HepG2 (cell line): Measurements from ENCODE around the gene AGBL3. TPM values are rescaled to one million over a fixed set of nuclear protein-coding genes. Genes with fewer than 3 reads are reported as not detected.

Experiments
- ATRX ChIP-seq: sonication (generic); formaldehyde crosslinking; IDR thresholded peaks from 2 replicates; pipeline ENCODE4 v1.4.0; 2020; ENCODE audit warnings: missing genetic modification reagents, borderline replicate concordance
- CAMTA2 ChIP-seq: sonication (generic); formaldehyde crosslinking; IDR thresholded peaks from 2 replicates; pipeline ENCODE4 v1.4.0; 2020; ENCODE audit warnings: mild to moderate bottlenecking, missing genetic modification reagents, borderline replicate concordance
- EEA1 ChIP-seq: sonication (generic); formaldehyde crosslinking; IDR thresholded peaks from 2 replicates; pipeline ENCODE4 v1.5.1; 2020; ENCODE audit warnings: mild to moderate bottlenecking, missing genetic modification reagents, borderline replicate concordance
- ERF ChIP-seq: IDR thresholded peaks from 2 replicates; pipeline ENCODE4 v1.6.1; 2018; ENCODE audit warnings: missing biosample characterization, missing genetic modification reagents
- FOXK1 ChIP-seq: sonication (generic); formaldehyde crosslinking; IDR thresholded peaks from 2 replicates; pipeline ENCODE4 v1.4.0; 2020; ENCODE audit warnings: low read depth, missing genetic modification reagents, borderline replicate concordance
- HOXA3 ChIP-seq: sonication (generic); formaldehyde crosslinking; IDR thresholded peaks from 2 replicates; pipeline ENCODE4 v1.5.0; 2020; ENCODE audit warnings: missing genetic modification reagents
- NBN ChIP-seq: fragments of 450-650 bp; conservative IDR thresholded peaks from 2 replicates; pipeline ENCODE4 v1.6.1; 2017
- NFE2L2 ChIP-seq: fragments of 150-350 bp; IDR thresholded peaks from 2 replicates; pipeline ENCODE4 v1.6.1; 2014; ENCODE audit warnings: low read length
- NONO ChIP-seq, 2 experiments: fragments of 450-650 bp in 1 of 2; sonication (generic) in 1 of 2; formaldehyde crosslinking in 1 of 2; IDR thresholded peaks in 1 of 2; conservative IDR thresholded peaks in 1 of 2; 2 replicates each; pipeline versions ENCODE4 v1.6.1 to v1.8.0; 2017 to 2022; ENCODE audit warnings: mild to moderate bottlenecking in 1 of 2, missing genetic modification reagents in 1 of 2, moderate library complexity in 1 of 2
- NRL ChIP-seq: sonication (generic); formaldehyde crosslinking; IDR thresholded peaks from 2 replicates; pipeline ENCODE4 v1.5.0; 2020; ENCODE audit warnings: missing genetic modification reagents, mild to moderate bottlenecking, moderate library complexity, borderline replicate concordance
- PPARG ChIP-seq: conservative IDR thresholded peaks from 2 replicates; pipeline ENCODE4 v1.6.1; 2016; ENCODE audit warnings: missing biosample characterization, missing genetic modification reagents
- RFXAP ChIP-seq: sonication (generic); formaldehyde crosslinking; IDR thresholded peaks from 2 replicates; pipeline ENCODE4 v1.4.0; 2020; ENCODE audit warnings: missing genetic modification reagents, borderline replicate concordance
- SMAD9 ChIP-seq: sonication (generic); formaldehyde crosslinking; IDR thresholded peaks from 2 replicates; pipeline ENCODE4 v1.5.1; 2020; ENCODE audit warnings: mild to moderate bottlenecking, missing genetic modification reagents
- SUZ12 ChIP-seq: fragments of 150-350 bp; IDR thresholded peaks from 2 replicates; pipeline ENCODE4 v1.6.1; 2014; ENCODE audit warnings: low read depth, low read length
- TCF7 ChIP-seq: sonication (generic); IDR thresholded peaks from 2 replicates; pipeline ENCODE4 v1.6.1; 2016; ENCODE audit warnings: antibody characterized with exemption, low read depth
- WIZ ChIP-seq: sonication (generic); formaldehyde crosslinking; IDR thresholded peaks from 2 replicates; pipeline ENCODE4 v1.5.1; 2020; ENCODE audit warnings: mild to moderate bottlenecking, missing genetic modification reagents
- ZFP37 ChIP-seq: sonication (generic); formaldehyde crosslinking; IDR thresholded peaks from 2 replicates; pipeline ENCODE4 v1.4.0; 2020; ENCODE audit warnings: missing genetic modification reagents, borderline replicate concordance
- ZFP41 ChIP-seq: sonication (generic); formaldehyde crosslinking; IDR thresholded peaks from 2 replicates; pipeline ENCODE4 v1.4.0; 2020; ENCODE audit warnings: mild to moderate bottlenecking, missing genetic modification reagents, borderline replicate concordance
- ZNF264 ChIP-seq: sonication (generic); formaldehyde crosslinking; IDR thresholded peaks from 2 replicates; pipeline ENCODE4 v1.4.0; 2020; ENCODE audit warnings: missing genetic modification reagents
- ZNF317 ChIP-seq: sonication (generic); formaldehyde crosslinking; IDR thresholded peaks from 2 replicates; pipeline ENCODE4 v1.5.0; 2020; ENCODE audit warnings: mild to moderate bottlenecking, missing genetic modification reagents
- ZNF607 ChIP-seq: sonication (generic); formaldehyde crosslinking; IDR thresholded peaks from 2 replicates; pipeline ENCODE4 v1.5.1; 2020; ENCODE audit warnings: missing genetic modification reagents, mild to moderate bottlenecking, borderline replicate concordance
- ZNF678 ChIP-seq: sonication (generic); formaldehyde crosslinking; IDR thresholded peaks from 2 replicates; pipeline ENCODE4 v1.4.0; 2020; ENCODE audit warnings: mild to moderate bottlenecking, missing genetic modification reagents
- ZNF749 ChIP-seq: sonication (generic); formaldehyde crosslinking; IDR thresholded peaks from 2 replicates; pipeline ENCODE4 v1.8.0; 2022; ENCODE audit warnings: mild to moderate bottlenecking, missing genetic modification reagents, moderate library complexity, borderline replicate concordance
- polyA plus RNA-seq, 8 experiments: library from polyadenylated mRNA; depleted of rRNA in 3 of 8; stranded (reverse) in 7 of 8; unstranded in 1 of 8; fragments of >200 nt; fragmentation: Illumina TruSeq in 4 of 8; extraction: Trizol in 4 of 8; gene quantifications; 2 replicates each; pipeline versions ENCODE4 v1.2.1 to v1.2.3, GENCODE V29; 2011 to 2016; ENCODE audit warnings: low read depth in 4 of 8, missing spikeins in 1 of 8, mixed read lengths in 1 of 8; ENCODE audit not compliant: insufficient read depth in 1 of 8
- total RNA-seq, 5 experiments: library from RNA; depleted of rRNA; stranded (reverse); fragments of >200 nt; fragmentation: Illumina TruSeq; extraction: Trizol; gene quantifications; 2 replicates each; pipeline ENCODE4 v1.2.3, GENCODE V29; 2016; ENCODE audit warnings: low read depth in 1 of 5
- TF ChIP-seq, protein P1 (sequence below): sonication (generic); formaldehyde crosslinking; IDR thresholded peaks from 2 replicates; pipeline ENCODE4 v1.5.0; 2020; ENCODE audit warnings: missing genetic modification reagents, mild to moderate bottlenecking, borderline replicate concordance
- TF ChIP-seq, protein P2 (sequence below): IDR thresholded peaks from 2 replicates; pipeline ENCODE4 v1.6.1; 2012; ENCODE audit warnings: low read depth, low read length, improper control_type of control experiment

The AGBL3 gene
- total and polyA plus RNA-seq, 2 of the 13 experiments (the other 11 are each of a cell fraction or from before 2014, with no cell fraction given), result 2.2 to 7.2 TPM

DNA sequence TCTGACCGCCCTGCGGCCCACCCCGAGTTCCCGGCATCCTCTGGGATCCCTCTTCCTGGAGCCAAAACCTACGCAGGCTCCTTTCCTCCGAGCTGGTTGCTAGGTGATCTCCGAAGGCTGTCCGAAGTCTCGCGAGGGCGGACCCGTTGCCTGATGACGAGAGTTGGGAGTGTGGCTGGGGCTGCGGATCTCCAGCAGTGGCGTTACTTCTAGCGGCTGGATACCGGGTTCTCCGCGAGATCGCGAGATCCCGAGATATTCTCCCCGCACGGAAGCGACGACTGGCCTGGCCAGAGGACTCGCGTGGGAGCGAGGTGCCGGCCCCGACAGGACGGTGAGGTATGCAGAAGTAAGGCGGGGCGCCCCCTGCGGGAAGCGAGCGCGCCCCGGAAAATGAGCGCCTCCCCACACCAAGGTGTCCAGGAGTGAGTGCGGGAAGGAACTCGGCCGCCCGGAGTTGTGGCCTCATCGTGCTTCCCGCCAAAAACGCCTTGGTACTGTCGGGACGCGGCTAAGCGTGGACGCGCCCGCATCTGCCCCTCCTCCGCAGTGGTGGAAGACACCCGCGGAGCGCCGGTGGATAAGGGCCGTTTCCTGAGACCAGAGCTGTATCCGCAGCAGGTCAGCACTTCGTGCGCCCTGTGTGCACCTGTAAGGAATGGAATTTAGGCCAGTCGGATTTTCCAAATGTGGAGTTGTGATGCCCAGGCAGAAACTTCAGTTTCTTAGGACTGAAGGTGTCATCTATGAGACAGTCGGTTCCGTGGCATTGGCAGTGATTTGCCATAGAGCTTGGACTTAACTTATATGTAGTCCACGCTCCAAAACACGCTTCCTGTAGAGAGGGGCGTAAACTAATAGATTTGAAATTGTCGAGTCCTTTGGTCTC is at the start of gene AGBL3 (continued):
- TF ChIP-seq, protein P1, sequence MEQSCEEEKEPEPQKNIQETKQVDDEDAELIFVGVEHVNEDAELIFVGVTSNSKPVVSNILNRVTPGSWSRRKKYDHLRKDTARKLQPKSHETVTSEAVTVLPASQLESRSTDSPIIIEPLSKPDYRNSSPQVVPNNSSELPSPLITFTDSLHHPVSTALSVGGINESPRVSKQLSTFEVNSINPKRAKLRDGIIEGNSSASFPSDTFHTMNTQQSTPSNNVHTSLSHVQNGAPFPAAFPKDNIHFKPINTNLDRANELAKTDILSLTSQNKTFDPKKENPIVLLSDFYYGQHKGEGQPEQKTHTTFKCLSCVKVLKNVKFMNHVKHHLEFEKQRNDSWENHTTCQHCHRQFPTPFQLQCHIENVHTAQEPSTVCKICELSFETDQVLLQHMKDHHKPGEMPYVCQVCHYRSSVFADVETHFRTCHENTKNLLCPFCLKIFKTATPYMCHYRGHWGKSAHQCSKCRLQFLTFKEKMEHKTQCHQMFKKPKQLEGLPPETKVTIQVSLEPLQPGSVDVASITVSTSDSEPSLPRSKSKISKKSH (CRISPR knock-in tag), result 0 out of 2 replicates have a peak, but pooled peaks have one; percentile 79
- no peak for TF ChIP-seq TCF7
- TF ChIP-seq, protein P2, sequence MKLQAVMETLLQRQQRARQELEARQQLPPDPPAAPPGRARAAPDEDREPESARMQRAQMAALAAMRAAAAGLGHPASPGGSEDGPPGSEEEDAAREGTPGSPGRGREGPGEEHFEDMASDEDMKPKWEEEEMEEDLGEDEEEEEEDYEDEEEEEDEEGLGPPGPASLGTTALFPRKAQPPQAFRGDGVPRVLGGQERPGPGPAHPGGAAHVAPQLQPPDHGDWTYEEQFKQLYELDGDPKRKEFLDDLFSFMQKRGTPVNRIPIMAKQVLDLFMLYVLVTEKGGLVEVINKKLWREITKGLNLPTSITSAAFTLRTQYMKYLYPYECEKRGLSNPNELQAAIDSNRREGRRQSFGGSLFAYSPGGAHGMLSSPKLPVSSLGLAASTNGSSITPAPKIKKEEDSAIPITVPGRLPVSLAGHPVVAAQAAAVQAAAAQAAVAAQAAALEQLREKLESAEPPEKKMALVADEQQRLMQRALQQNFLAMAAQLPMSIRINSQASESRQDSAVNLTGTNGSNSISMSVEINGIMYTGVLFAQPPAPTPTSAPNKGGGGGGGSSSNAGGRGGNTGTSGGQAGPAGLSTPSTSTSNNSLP, result no peak
- no peak for TF ChIP-seq ZFP41 (CRISPR knock-in tag)
- TF ChIP-seq ZNF264 (CRISPR knock-in tag), result no peak
- TF ChIP-seq SMAD9 (CRISPR knock-in tag), result no peak
- peak; percentile 58; the same call in 1 of the 2 replicates for TF ChIP-seq WIZ
- TF ChIP-seq ZNF317 (CRISPR knock-in tag), result peak; percentile 28; the same call in 1 of the 2 replicates
- TF ChIP-seq ZNF678 (CRISPR knock-in tag), result peak; percentile 72
- TF ChIP-seq NRL (CRISPR knock-in tag), result peak; percentile 96
- TF ChIP-seq ZFP37 (CRISPR knock-in tag), result no peak
- TF ChIP-seq RFXAP (CRISPR knock-in tag), result peak; percentile 78; the same call in 1 of the 2 replicates
- TF ChIP-seq ZNF607 (CRISPR knock-in tag), result peak; percentile 74
- no peak for TF ChIP-seq SUZ12
- TF ChIP-seq ATRX (CRISPR knock-in tag), result no peak
- TF ChIP-seq FOXK1, result peak; percentile 50; the same call in 1 of the 2 replicates
- TF ChIP-seq ERF (CRISPR knock-in tag), result peak; percentile 59
- TF ChIP-seq ZNF749 (CRISPR knock-in tag), result peak; percentile 79
- TF ChIP-seq HOXA3, result peak; percentile 73
- no peak for TF ChIP-seq NFE2L2
- TF ChIP-seq EEA1 (CRISPR knock-in tag), result peak; percentile 85; the same call in 1 of the 2 replicates
- TF ChIP-seq CAMTA2, result peak; percentile 8; the same call in 1 of the 2 replicates
- TF ChIP-seq NONO (IDR thresholded peaks at IDR 0.05), result no peak
- TF ChIP-seq NONO (CRISPR knock-in tag; conservative IDR thresholded peaks at IDR 0.05), result no peak; the same call in 1 of the 2 replicates
- no peak for TF ChIP-seq NBN
- 0 out of 2 replicates have a peak, but pooled peaks have one; percentile 12 for TF ChIP-seq PPARG (CRISPR knock-in tag)
